C4-2B (cell line): ENCODE results near the gene TCF4.

ENCODE experiments used
- H3K27ac ChIP-seq: fragments of 450-650 bp; 2 replicates; pipeline ENCODE4 v1.5.1; 2017
- ZFX ChIP-seq: fragments of 450-650 bp; IDR thresholded peaks from 2 replicates; pipeline ENCODE4 v1.6.1; 2017
- TF ChIP-seq, protein P1 (sequence below): fragments of 450-650 bp; conservative IDR thresholded peaks from 2 replicates; pipeline ENCODE4 v1.5.1; 2017; ENCODE audit warnings: mild to moderate bottlenecking

The TCF4 gene

DNA sequence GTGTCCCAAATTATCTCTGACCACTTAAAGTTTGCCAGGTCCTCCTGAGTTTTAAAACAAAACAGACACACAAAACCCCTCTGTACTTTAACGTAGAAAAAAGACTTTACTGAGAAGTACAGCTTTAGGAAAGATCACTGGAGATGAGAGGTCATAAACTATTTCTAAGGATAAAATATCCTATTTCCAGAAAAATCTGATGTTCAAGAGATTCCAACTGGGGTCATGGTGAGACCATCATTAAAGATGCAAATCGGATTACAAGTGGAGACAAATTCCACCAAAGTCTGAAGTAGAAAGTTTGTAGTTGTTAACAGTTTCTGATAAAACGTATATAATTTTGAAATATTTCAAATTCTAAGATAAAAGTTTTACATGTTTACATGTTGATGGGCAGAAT lies 241.6 kb downstream of the TCF4 start:
- H3K27ac ChIP-seq, result no peak overlapping the region
- TF ChIP-seq, protein P1, sequence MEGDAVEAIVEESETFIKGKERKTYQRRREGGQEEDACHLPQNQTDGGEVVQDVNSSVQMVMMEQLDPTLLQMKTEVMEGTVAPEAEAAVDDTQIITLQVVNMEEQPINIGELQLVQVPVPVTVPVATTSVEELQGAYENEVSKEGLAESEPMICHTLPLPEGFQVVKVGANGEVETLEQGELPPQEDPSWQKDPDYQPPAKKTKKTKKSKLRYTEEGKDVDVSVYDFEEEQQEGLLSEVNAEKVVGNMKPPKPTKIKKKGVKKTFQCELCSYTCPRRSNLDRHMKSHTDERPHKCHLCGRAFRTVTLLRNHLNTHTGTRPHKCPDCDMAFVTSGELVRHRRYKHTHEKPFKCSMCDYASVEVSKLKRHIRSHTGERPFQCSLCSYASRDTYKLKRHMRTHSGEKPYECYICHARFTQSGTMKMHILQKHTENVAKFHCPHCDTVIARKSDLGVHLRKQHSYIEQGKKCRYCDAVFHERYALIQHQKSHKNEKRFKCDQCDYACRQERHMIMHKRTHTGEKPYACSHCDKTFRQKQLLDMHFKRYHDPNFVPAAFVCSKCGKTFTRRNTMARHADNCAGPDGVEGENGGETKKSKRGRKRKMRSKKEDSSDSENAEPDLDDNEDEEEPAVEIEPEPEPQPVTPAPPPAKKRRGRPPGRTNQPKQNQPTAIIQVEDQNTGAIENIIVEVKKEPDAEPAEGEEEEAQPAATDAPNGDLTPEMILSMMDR, result no peak
- no peak for TF ChIP-seq ZFX

- H3K27ac ChIP-seq, result no peak overlapping the region
- TF ChIP-seq ZFX, result no peak
- TF ChIP-seq, protein P1, result no peak
These were observed 242.7 kb downstream of the TCF4 start for GRCh38 chr18:55345103-55345950.

- no peak for TF ChIP-seq ZFX
- TF ChIP-seq, protein P1, result peak; percentile 55
- H3K27ac ChIP-seq, result no peak overlapping the region
These were observed 244.5 kb downstream of the TCF4 start for GRCh38 chr18:55343396-55344073.

- no peak overlapping the region for H3K27ac ChIP-seq
- no peak for TF ChIP-seq ZFX
- TF ChIP-seq, protein P1, result no peak
These were observed 247.0 kb downstream of the TCF4 start for GRCh38 chr18:55340998-55341397.

- TF ChIP-seq, protein P1, result no peak
- no peak for TF ChIP-seq ZFX
- no peak overlapping the region for H3K27ac ChIP-seq
These were observed 248.0 kb downstream of the TCF4 start for GRCh38 chr18:55339990-55340389.

DNA sequence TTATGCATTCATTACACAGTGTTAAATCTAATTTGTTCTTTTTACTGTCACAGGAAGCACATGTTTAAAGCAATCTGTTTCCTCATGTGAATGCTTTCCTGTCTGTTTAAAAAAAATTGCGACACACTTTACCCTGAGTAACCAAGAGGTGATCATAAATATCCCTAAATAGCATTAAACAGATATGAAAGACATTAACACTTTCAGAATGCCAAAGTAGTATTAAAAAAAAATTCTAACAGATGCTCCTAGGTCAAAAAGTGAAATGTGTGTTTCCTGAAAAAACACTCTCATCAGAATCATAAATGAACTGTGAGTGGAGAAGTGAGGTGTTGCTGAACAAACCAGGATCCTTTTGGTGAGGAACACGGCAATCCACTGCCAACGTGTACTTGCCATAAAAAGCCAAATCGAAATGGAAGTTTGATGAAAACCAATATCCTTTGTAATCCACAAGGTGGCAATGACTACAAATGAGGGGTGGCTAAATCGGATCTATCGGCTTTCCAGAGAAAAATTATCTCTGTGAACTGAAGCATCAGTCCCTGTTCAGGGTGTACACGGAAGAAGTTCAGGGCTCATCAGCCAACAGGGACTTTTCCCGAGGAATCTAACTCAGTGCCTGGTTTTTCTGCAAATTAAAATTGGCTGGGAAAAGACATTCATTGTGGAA lies 248.9 kb downstream of the TCF4 start:
- TF ChIP-seq ZFX, result no peak
- TF ChIP-seq, protein P1, result no peak
- no peak overlapping the region for H3K27ac ChIP-seq
